Panc1 (cell line): ENCODE data around the gene EHHADH. TPM values are rescaled to one million over a fixed set of nuclear protein-coding genes. Genes with fewer than 3 reads are reported as not detected.

Experiments
- ATAC-seq: fragments of 200-7000 bp; cut with Tn5 transposase; 2 replicates; pipeline ENCODE4 v1.9.1; 2020; ENCODE audit warnings: mild to moderate bottlenecking, moderate library complexity
- BruUV-seq: library from RNA; stranded (reverse); fragments of 400-500 nt; replicated peaks from 2 replicates; lab custom pipeline; 2021; lab: Mats Ljungman, UMichigan
- CTCF ChIA-PET: fragments of 300-600 bp; sonication (Branson Sonifier 250); formaldehyde crosslinking; loops from one replicate; lab custom pipeline; 2022; ENCODE audit warnings: antibody characterized with exemption; lab: Charles Lee
- POLR2A ChIA-PET: fragments of 300-600 bp; sonication (Branson Sonifier 250); formaldehyde crosslinking; loops from one replicate; lab custom pipeline; 2022; ENCODE audit warnings: antibody characterized with exemption; lab: Charles Lee
- DNase-seq: peaks from one replicate; pipeline ENCODE4 v3.0.0-alpha.2; 2010; ENCODE audit warnings: low read depth, low spot score
- H3K27ac ChIP-seq: 2 replicates; pipeline ENCODE4 v1.5.1; 2011; ENCODE audit warnings: mild to moderate bottlenecking, low read length, inconsistent platforms
- H3K27me3 ChIP-seq: fragments of 200-500 bp; sonication (Bioruptor generic); 2 replicates; pipeline ENCODE4 v1.6.0; 2014; ENCODE audit warnings: low read length, inconsistent platforms; ENCODE audit not compliant: control insufficient read depth, insufficient read depth
- H3K36me3 ChIP-seq: fragments of 200-500 bp; sonication (Bioruptor generic); 2 replicates; pipeline ENCODE4 v1.5.1; 2014; ENCODE audit warnings: inconsistent platforms, mild to moderate bottlenecking, low read length, moderate library complexity; ENCODE audit not compliant: control insufficient read depth, insufficient read depth
- H3K4me1 ChIP-seq: 2 replicates; pipeline ENCODE4 v1.5.1; 2011; ENCODE audit warnings: inconsistent platforms, mild to moderate bottlenecking, low read length, moderate library complexity; ENCODE audit not compliant: control insufficient read depth, insufficient read depth
- H3K4me3 ChIP-seq, 2 experiments: 2 replicates each; pipeline ENCODE4 v1.5.1; 2011 to 2012; ENCODE audit warnings: low read depth in 2 of 2, low read length in 2 of 2, mild to moderate bottlenecking in 2 of 2, inconsistent platforms in 1 of 2, moderate library complexity in 1 of 2
- H3K9me3 ChIP-seq: fragments of 200-500 bp; sonication (Bioruptor generic); 2 replicates; pipeline ENCODE4 v1.5.1; 2014; ENCODE audit warnings: low read depth, mild to moderate bottlenecking, inconsistent platforms, low read length, moderate library complexity; ENCODE audit not compliant: control insufficient read depth, insufficient read depth
- CTCF ChIP-seq: fragments of 450-650 bp; IDR thresholded peaks from 2 replicates; pipeline ENCODE4 v1.5.1; 2017; ENCODE audit warnings: mild to moderate bottlenecking
- POLR2AphosphoS5 ChIP-seq: IDR thresholded peaks from 2 replicates; pipeline ENCODE4 v1.6.1; 2012; ENCODE audit warnings: mild to moderate bottlenecking, low read depth, low read length, moderate library complexity
- SIN3A ChIP-seq: IDR thresholded peaks from 2 replicates; pipeline ENCODE4 v1.6.1; 2012; ENCODE audit warnings: low read depth, mild to moderate bottlenecking, low read length, moderate library complexity, borderline replicate concordance; ENCODE audit not compliant: insufficient read depth
- TCF7L2 ChIP-seq: IDR thresholded peaks from 2 replicates; pipeline ENCODE4 v1.6.1; 2011; ENCODE audit warnings: mild to moderate bottlenecking, low read depth, low read length, inconsistent platforms
- in situ Hi-C: cut with HindIII; loops from 2 replicates; pipeline ENCODE4 v1.10.0; 2016; ENCODE audit warnings: low sequenced_read_pairs, low pct_unique_long_range_greater_than_20kb
- intact Hi-C: fragments of 100-400 bp; cut with micrococcal nuclease; formaldehyde crosslinking; loops from one replicate; pipeline ENCODE4 v1.10.0; 2022; ENCODE audit not compliant: unreplicated experiment
- total RNA-seq: library from RNA; stranded (reverse); gene quantifications from one replicate; pipeline ENCODE4 v1.2.1, GENCODE V29; 2021; ENCODE audit not compliant: unreplicated experiment
- TF ChIP-seq, protein P1 (sequence below), 2 experiments: IDR thresholded peaks; 2 replicates each; pipeline ENCODE4 v1.6.1; 2011 to 2012; ENCODE audit warnings: low read depth in 2 of 2, control low read depth in 1 of 2, low read length in 1 of 2, mild to moderate bottlenecking in 1 of 2, moderate library complexity in 1 of 2; ENCODE audit not compliant: insufficient read depth in 1 of 2

The EHHADH gene
- total RNA-seq, 1 experiment from 2014 or later: 7.8 TPM

- no peak overlapping the region for H3K27ac ChIP-seq
- H3K36me3 ChIP-seq: no peaks in the 10 kb centered on the region
- no peak overlapping the region for H3K4me3 ChIP-seq
- intact Hi-C loops: no loop called here
- H3K4me1 ChIP-seq: no peaks in the 10 kb centered on the region
- BruUV-seq: no TSS peak
- in situ Hi-C loops: no loop called here
- CTCF ChIA-PET: no interaction called here
- H3K27me3 ChIP-seq: no peaks in the 10 kb centered on the region
- DNase-seq (no peak), ATAC-seq (no peak)
- H3K9me3 ChIP-seq: peaks cover 5% of the 10 kb centered on the region; the same call in 1 of the 2 replicates
- TF ChIP-seq, protein P1, sequence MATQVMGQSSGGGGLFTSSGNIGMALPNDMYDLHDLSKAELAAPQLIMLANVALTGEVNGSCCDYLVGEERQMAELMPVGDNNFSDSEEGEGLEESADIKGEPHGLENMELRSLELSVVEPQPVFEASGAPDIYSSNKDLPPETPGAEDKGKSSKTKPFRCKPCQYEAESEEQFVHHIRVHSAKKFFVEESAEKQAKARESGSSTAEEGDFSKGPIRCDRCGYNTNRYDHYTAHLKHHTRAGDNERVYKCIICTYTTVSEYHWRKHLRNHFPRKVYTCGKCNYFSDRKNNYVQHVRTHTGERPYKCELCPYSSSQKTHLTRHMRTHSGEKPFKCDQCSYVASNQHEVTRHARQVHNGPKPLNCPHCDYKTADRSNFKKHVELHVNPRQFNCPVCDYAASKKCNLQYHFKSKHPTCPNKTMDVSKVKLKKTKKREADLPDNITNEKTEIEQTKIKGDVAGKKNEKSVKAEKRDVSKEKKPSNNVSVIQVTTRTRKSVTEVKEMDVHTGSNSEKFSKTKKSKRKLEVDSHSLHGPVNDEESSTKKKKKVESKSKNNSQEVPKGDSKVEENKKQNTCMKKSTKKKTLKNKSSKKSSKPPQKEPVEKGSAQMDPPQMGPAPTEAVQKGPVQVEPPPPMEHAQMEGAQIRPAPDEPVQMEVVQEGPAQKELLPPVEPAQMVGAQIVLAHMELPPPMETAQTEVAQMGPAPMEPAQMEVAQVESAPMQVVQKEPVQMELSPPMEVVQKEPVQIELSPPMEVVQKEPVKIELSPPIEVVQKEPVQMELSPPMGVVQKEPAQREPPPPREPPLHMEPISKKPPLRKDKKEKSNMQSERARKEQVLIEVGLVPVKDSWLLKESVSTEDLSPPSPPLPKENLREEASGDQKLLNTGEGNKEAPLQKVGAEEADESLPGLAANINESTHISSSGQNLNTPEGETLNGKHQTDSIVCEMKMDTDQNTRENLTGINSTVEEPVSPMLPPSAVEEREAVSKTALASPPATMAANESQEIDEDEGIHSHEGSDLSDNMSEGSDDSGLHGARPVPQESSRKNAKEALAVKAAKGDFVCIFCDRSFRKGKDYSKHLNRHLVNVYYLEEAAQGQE (IDR thresholded peaks at IDR 0.05; ENCODE audit: insufficient read depth in 1 of 2, low read depth in 2 of 2, low read length in 1 of 2): no peak
- TF ChIP-seq POLR2AphosphoS5: no peak
- no peak for TF ChIP-seq SIN3A
- no peak for TF ChIP-seq TCF7L2
- TF ChIP-seq CTCF: no peak
- POLR2A ChIA-PET: interaction anchor here (0.5 kb wide), 1 partner anchor 97 kb away, joined by 5 read pairs; no protein-coding TSS in a partner anchor
Observed at GRCh38 chr3:185242642-185243041, 11.2 kb downstream of the EHHADH start.

DNA sequence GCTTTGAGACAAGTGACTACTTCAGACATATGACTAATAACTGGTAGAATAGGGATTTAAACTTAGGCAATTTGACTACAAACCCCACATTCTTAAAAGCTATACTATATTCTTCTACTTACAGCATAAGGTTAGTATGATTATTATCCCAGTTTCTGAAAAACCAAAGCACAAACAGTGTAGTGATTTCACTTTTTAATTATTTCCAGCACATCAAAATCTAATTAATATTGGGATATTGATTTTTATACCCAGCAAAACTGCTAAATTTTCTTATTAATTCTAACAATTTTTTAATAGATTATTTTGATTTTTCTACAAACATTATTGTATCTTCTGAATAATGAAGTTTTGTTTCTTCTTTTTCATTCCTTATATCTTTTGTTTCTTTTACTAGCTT, 16.9 kb downstream of the EHHADH start:
- ATAC-seq (no peak), DNase-seq (no peak)
- H3K9me3 ChIP-seq: peaks cover 16% of the 10 kb centered on the region; the same call in 1 of the 2 replicates
- in situ Hi-C loops: no loop called here
- H3K27ac ChIP-seq: no peak overlapping the region
- TF ChIP-seq, protein P1 (IDR thresholded peaks at IDR 0.05; ENCODE audit: insufficient read depth in 1 of 2, low read depth in 2 of 2, low read length in 1 of 2): no peak
- no peak for TF ChIP-seq POLR2AphosphoS5
- TF ChIP-seq SIN3A: no peak
- TF ChIP-seq TCF7L2: no peak
- TF ChIP-seq CTCF: no peak
- no peaks in the 10 kb centered on the region for H3K27me3 ChIP-seq
- H3K36me3 ChIP-seq: no peaks in the 10 kb centered on the region
- POLR2A ChIA-PET: interaction anchor here (0.6 kb wide), 1 partner anchor 298 kb away, joined by 11 read pairs; no protein-coding TSS in a partner anchor
- no peaks in the 10 kb centered on the region for H3K4me1 ChIP-seq
- H3K4me3 ChIP-seq: no peak overlapping the region
- CTCF ChIA-PET: no interaction called here
- BruUV-seq: no TSS peak
- intact Hi-C loops: no loop called here
